ENCODE data around the gene SKOR2.

- TF ChIP-seq CTCF (conservative IDR thresholded peaks at IDR 0.05; ENCODE audit: low read depth, low read length) (no peak), EZH2 (IDR thresholded peaks at IDR 0.05; ENCODE audit: borderline replicate concordance, low read depth, low read length, poor library complexity, severe bottlenecking) (no peak)
These were observed 37.3 kb upstream of the SKOR2 start for GRCh38 chr18:47288741-47289140.
